LNCAP (cell line): ENCODE results near the gene TOR1AIP1.

Experiments used
- TF ChIP-seq, protein P1 (sequence below): fragments of 450-650 bp; IDR thresholded peaks from 2 replicates; pipeline ENCODE4 v1.5.1; 2017; ENCODE audit warnings: mild to moderate bottlenecking

TOR1AIP1 gene

DNA sequence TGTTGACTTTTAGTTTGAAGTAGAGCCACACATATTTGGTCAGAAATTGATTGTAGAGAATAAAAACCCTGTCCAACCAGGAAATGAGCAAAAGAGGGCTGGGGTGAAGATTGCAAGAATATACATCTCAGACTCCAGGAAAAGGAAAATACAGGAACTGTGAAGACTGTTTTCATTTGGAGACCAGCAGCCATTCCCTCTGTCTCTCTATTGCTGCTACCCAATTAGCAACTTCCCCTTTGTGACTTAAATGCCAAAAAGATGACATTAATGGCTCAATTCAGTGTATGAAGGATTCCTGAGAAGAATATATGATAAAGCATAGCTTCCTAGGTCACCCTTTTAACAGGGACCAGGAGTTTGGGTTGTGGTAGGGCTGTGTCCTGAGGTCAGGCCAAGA lies 40.9 kb downstream of the TOR1AIP1 start:
- TF ChIP-seq, protein P1, sequence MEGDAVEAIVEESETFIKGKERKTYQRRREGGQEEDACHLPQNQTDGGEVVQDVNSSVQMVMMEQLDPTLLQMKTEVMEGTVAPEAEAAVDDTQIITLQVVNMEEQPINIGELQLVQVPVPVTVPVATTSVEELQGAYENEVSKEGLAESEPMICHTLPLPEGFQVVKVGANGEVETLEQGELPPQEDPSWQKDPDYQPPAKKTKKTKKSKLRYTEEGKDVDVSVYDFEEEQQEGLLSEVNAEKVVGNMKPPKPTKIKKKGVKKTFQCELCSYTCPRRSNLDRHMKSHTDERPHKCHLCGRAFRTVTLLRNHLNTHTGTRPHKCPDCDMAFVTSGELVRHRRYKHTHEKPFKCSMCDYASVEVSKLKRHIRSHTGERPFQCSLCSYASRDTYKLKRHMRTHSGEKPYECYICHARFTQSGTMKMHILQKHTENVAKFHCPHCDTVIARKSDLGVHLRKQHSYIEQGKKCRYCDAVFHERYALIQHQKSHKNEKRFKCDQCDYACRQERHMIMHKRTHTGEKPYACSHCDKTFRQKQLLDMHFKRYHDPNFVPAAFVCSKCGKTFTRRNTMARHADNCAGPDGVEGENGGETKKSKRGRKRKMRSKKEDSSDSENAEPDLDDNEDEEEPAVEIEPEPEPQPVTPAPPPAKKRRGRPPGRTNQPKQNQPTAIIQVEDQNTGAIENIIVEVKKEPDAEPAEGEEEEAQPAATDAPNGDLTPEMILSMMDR: no peak

DNA sequence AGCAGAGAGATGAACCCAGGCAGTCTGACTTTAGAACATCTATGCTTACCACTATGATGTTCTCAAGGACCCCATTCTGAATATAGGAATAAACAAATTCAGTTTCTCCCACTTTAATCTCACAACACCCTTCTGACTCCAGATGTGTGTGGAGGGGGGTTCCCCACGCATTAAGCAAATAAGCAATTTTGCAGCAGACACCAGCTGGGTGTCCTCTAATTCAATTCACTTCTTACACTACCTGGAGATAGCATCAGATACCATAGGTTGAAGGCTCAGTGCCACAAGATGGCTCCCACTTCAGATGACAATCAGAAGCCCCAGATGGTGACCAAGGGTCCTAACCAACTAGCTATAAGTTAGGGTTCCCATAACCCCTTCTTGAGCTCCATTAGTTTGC lies 42.2 kb downstream of the TOR1AIP1 start:
- TF ChIP-seq, protein P1: no peak

DNA sequence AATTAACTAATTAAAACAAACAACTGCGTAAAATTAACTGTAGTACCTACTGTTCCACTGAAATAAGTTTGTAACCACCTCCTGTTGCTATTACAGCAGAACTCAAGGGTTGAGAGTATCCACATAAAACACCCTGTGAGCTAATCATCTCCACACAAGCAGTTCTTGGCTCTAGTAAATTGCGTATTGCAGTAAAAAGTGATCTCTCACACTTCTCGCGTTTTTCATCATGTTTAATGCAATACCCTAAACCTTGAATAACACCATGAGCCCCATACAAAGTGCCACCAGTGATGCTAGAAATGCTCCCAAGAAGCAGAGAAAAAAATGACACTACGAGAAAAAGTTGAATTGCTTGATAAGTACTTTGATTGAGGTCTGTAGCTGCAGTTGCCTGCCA lies 43.2 kb downstream of the TOR1AIP1 start:
- TF ChIP-seq, protein P1: no peak

DNA sequence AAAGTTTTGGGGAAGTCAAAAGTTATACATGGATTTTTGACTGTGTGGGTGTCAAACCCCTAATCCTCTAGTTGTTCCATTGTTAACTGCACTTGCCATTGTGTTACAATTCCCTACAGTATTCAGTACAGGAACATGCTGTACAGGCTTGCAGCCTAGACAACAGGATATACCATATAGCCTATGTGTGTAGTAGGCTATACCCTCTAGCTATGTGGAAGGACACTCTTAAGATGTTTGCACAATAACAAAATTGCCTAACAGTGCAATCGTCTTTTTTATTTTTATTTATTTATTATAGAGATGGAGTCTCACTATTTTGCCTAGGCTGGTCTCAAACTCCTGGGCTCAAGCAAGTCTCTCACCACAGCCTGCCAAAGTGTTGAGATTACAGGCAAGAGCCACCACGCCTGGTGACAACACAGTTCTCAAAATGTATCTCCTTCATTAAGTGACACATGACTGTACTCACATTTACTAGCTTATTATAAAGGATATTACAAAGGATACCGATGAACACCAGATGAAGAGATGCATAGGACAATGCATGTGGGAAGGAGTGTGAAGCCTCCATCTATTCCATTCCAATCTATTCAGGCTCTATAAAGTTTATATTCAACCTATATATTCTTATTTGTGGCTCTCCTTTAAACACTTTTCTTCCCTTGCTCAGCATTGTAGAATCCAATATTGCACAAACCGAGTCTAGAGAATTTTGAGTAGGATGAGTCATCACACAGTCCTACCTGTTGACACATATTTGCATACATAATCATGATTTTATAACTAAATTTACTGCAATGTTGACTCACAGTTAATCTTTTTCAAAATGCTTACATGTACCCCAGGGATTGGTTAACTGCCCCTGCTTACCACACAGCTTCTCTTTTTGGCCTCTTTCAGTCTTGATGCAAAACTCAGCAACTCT lies 44.1 kb downstream of the TOR1AIP1 start:
- TF ChIP-seq, protein P1: no peak

DNA sequence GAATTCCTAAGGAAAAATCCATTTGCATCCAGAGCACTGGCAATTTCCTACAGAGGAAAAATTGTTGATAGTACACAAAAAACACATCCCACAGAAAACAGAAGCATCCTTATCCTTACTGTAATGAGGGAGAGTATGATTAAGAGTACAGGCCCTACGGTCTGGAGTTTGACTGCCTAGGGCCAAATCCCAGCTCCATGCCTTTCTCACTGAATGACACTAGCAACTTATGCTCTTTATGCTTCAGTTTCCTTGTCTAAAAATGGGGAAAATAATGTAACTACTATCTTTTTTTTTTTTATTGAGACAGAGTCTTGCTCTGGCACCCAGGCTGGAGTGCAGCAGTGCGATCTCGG lies 44.7 kb downstream of the TOR1AIP1 start:
- TF ChIP-seq, protein P1: no peak

DNA sequence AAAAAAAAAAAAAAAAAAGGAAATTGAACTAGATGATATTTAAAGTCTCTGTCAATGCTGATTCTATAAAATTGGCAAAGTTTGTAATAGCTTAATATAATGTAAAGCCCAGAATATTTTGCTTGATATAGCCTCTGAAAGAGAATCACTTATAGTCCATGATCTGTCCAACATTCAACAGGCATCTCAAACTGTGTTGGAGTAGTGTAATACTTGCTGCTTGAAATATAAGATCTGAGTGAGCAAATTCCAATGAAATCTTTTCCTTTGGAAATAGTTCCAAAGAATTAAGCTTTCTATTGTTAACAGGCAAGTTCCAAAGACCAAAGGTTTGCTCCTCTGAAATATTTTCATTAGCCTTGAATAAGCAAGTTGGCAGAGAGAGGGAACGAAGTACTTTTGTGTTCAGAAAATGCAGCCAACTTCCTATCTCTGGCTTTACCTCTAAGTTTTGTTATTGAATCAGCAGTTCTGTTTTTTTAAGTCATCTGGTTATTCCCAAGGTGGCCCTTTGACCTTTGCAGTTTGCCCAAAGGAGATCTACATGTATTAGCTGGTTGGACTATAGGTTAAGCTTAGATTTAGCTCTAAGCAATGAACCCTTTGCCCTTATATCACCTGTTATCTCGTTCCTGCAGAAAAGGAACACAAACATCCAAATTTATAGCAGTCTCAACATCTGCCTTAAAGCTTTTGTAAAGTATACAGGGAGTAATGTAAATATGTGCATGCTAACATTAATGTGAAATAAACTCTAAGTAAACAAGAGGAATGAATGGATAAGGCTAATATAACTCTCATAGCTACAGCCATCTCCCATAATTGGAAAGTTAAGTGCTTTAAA lies 48.1 kb downstream of the TOR1AIP1 start:
- TF ChIP-seq, protein P1: no peak

DNA sequence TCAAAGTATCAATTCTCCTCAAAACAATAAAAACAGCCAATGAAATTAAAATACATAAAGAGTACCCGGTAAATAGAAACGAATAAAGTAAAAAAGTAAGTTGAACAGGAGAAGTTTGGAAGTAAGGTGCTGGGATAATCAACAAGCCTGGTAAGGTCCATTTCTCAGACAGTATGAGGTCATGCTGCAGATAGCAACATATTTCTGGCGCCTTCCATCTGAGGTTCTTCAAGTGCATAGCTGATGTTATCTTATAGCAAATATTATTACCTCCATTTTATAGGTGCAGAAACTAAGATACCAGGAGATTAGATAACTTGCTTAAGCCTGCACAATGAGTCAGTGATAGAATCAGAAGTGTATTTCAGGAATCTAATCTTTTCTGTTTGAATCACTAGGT lies 48.8 kb downstream of the TOR1AIP1 start:
- TF ChIP-seq, protein P1: no peak
